Body of pancreas (tissue), 4 donors: Measurements from ENCODE around the gene MTRF1L. TPM values are rescaled to one million over a fixed set of nuclear protein-coding genes. Genes with fewer than 3 reads are reported as not detected.

Experiments
- ATAC-seq: fragments of 150-250 bp; one replicate; pipeline ENCODE4 v1.9.1; 2016
- DNase-seq, 4 donors: peaks; one replicate each; pipeline ENCODE4 v3.0.0-alpha.2; 2019
- H3K27ac ChIP-seq, 4 donors: fragments of 200-600 bp; sonication (generic); 1 replicate in 3 of 4; 2 replicates in 1 of 4; pipeline versions ENCODE4 v1.5.1 to v1.6.1; 2016 to 2019; ENCODE audit warnings: mild to moderate bottlenecking in 1 of 4, mixed read lengths in 1 of 4, moderate library complexity in 1 of 4
- H3K27me3 ChIP-seq, 2 donors: fragments of 200-600 bp; sonication (generic); one replicate each; pipeline ENCODE4 v1.6.0; 2016; ENCODE audit warnings: mild to moderate bottlenecking in 1 of 2
- H3K36me3 ChIP-seq, 2 donors: fragments of 200-600 bp; sonication (generic); replicated peaks in 1 of 2; 2 replicates each; pipeline ENCODE4 v1.5.1; 2016; ENCODE audit warnings: low read depth in 2 of 2; ENCODE audit not compliant: insufficient read depth in 1 of 2
- H3K4me1 ChIP-seq: fragments of 200-600 bp; sonication (generic); one replicate; pipeline ENCODE4 v1.6.0; 2016
- H3K4me3 ChIP-seq, 2 donors: fragments of 200-600 bp; sonication (generic); 1 replicate in 1 of 2; 2 replicates in 1 of 2; pipeline ENCODE4 v1.5.1; 2016 to 2019
- H3K9me3 ChIP-seq, 3 donors: fragments of 200-600 bp; sonication (generic); 1 replicate in 2 of 3; 2 replicates in 1 of 3; pipeline ENCODE4 v1.5.1; 2016
- POLR2A ChIP-seq, 3 donors: fragments of 450-650 bp; IDR thresholded peaks; one replicate each; pipeline ENCODE4 v1.6.1; 2016; ENCODE audit warnings: antibody characterized with exemption in 3 of 3, mild to moderate bottlenecking in 2 of 3
- WGBS, 2 donors: methylation state at CpG; one replicate each; pipeline ENCODE4 v1.1.5; 2017; 5-methylcytosine and 5-hydroxymethylcytosine counted together
- intact Hi-C: fragments of 100-400 bp; cut with DNase I; formaldehyde crosslinking; loops from one replicate; pipeline ENCODE4 v1.15.1; 2023
- small RNA-seq: library from RNA; depleted of rRNA; stranded (forward); fragments of <200 nt; gene quantifications from one replicate; pipeline ENCODE3, GENCODE V24; 2016
- total RNA-seq, 2 donors: library from RNA; depleted of rRNA; stranded (reverse); fragments of >200 nt; gene quantifications; one replicate each; pipeline ENCODE4 v1.1.0, GENCODE V29; 2016
- TF ChIP-seq, protein P1 (sequence below), 7 experiments: fragments of 450-650 bp in 4 of 7; fragments of 200-600 bp in 3 of 7; sonication (generic) in 3 of 7; IDR thresholded peaks; one replicate each; pipeline ENCODE4 v1.5.1; 2016 to 2019; ENCODE audit warnings: antibody characterized with exemption in 7 of 7

Gene MTRF1L
- total RNA-seq, 2 donors from 2014 or later: 8.6 to 22.7 TPM

- no peak for TF ChIP-seq POLR2A (IDR thresholded peaks at IDR 0.05)
- TF ChIP-seq, protein P1, sequence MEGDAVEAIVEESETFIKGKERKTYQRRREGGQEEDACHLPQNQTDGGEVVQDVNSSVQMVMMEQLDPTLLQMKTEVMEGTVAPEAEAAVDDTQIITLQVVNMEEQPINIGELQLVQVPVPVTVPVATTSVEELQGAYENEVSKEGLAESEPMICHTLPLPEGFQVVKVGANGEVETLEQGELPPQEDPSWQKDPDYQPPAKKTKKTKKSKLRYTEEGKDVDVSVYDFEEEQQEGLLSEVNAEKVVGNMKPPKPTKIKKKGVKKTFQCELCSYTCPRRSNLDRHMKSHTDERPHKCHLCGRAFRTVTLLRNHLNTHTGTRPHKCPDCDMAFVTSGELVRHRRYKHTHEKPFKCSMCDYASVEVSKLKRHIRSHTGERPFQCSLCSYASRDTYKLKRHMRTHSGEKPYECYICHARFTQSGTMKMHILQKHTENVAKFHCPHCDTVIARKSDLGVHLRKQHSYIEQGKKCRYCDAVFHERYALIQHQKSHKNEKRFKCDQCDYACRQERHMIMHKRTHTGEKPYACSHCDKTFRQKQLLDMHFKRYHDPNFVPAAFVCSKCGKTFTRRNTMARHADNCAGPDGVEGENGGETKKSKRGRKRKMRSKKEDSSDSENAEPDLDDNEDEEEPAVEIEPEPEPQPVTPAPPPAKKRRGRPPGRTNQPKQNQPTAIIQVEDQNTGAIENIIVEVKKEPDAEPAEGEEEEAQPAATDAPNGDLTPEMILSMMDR (IDR thresholded peaks at IDR 0.05): no peak
- 59 to 68% methylated on average over 3 of the region's 3 CpGs for WGBS, 2 donors
- intact Hi-C loops: no loop called here
- H3K4me1 ChIP-seq: peaks cover 10% of the 10 kb centered on the region
- H3K36me3 ChIP-seq: no peaks in the 10 kb centered on the region
- DNase-seq: no peak
- H3K9me3 ChIP-seq: no peaks in the 10 kb centered on the region
- H3K27me3 ChIP-seq: no peaks in the 10 kb centered on the region
- no peak overlapping the region for H3K27ac ChIP-seq
- ATAC-seq: no peak
- H3K4me3 ChIP-seq: no peak overlapping the region
Measured at GRCh38 chr6:152946484-152946883, 56.0 kb downstream of the MTRF1L start.

- Histone ChIP-seq H3K36me3 (no peaks in the 10 kb centered on the region), H3K27me3 (peaks cover 0 to 2% of the 10 kb centered on the region in 2 donors), H3K27ac (no peak overlapping the region), H3K9me3 (no peaks in the 10 kb centered on the region), H3K4me3 (no peak overlapping the region), H3K4me1 (peaks cover 5% of the 10 kb centered on the region)
- no peak for ATAC-seq
- WGBS, 2 donors: 63 to 66% methylated on average over 2 of the region's 2 CpGs
- no peak for DNase-seq
- intact Hi-C loops: no loop called here
- TF ChIP-seq, protein P1 (IDR thresholded peaks at IDR 0.05): no peak
- TF ChIP-seq POLR2A (IDR thresholded peaks at IDR 0.05): no peak
Measured at GRCh38 chr6:152943260-152943897, 59.1 kb downstream of the MTRF1L start.

GRCh38 chr6:152942319-152942869 lies 60.1 kb downstream of the MTRF1L start:
- Histone ChIP-seq H3K4me1 (no peaks in the 10 kb centered on the region), H3K27ac (no peak overlapping the region), H3K36me3 (no peaks in the 10 kb centered on the region), H3K9me3 (no peaks in the 10 kb centered on the region), H3K4me3 (no peak overlapping the region), H3K27me3 (peaks cover 0 to 2% of the 10 kb centered on the region in 2 donors)
- WGBS, 2 donors: 48 to 61% methylated on average over 1 of the region's 1 CpG
- no peak for DNase-seq
- intact Hi-C loops: no loop called here
- no peak for ATAC-seq
- TF ChIP-seq, protein P1 (IDR thresholded peaks at IDR 0.05): no peak

DNA sequence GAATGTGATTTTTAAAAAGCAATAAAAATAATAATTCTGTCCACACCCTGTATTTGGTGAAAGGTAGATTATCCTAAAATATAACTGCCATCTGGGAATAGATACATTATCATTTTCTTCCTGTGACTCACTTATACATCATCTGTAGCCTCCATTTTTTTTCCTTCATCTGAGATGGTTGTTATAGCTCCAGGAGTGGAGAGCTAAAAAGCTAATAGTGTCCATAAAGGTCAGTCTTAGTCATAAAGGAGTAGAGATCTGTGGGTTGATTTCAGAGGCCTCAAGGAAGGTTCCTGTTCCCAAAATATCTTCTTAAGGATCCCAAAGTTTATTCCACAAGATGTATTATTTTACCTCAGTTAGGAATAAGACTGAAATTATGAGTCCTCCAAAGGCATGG lies 60.8 kb downstream of the MTRF1L start:
- no peak overlapping the region for H3K4me3 ChIP-seq
- peaks cover 0 to 2% of the 10 kb centered on the region in 2 donors for H3K27me3 ChIP-seq
- intact Hi-C loops: no loop called here
- H3K36me3 ChIP-seq: no peaks in the 10 kb centered on the region
- H3K4me1 ChIP-seq: no peaks in the 10 kb centered on the region
- H3K27ac ChIP-seq: no peak overlapping the region
- TF ChIP-seq, protein P1 (IDR thresholded peaks at IDR 0.05): no peak
- TF ChIP-seq POLR2A (IDR thresholded peaks at IDR 0.05): no peak
- no peaks in the 10 kb centered on the region for H3K9me3 ChIP-seq
- DNase-seq (no peak), ATAC-seq (no peak)

Small RNAs within 50 kb of the gene (small RNA-seq; reads per million reads assigned to genes)
- gene AL080276.1: not detected

Other genes with a start within 250 kb of the MTRF1L start
- 1 to 10 TPM in 1 of 2 donors, not detected in 1; 2.3 TPM for gene FBXO5, start 19.7 kb downstream of the MTRF1L start, total RNA-seq
- gene RGS17, start 128.6 kb upstream of the MTRF1L start, total RNA-seq: 1 to 10 TPM in 1 of 2 donors, under 1 TPM in 1; 0.33 to 1.0 TPM